GM18858 (cell line): ENCODE data around the gene PIAS4.
A peak's percentile ranks its signal among the peaks of the same experiment; 100 is the strongest.
"Not testable (repeated sequence)": the region's sequence is repeated elsewhere in the genome, so short reads cannot be mapped to it uniquely, and the experiment has no call there.

Experiments
- ATAC-seq: cut with Tn5 transposase; IDR thresholded peaks from one replicate; pipeline ENCODE4 v1.9.1; 2021; ENCODE audit not compliant: unreplicated experiment

Gene PIAS4

GRCh38 chr19:4007021-4007835 is at the start of gene PIAS4:
PIAS4 (plus strand) TSS chr19:4007736; CDS start chr19:4007761, 25 bp downstream.
- peak; percentile 75 for ATAC-seq

GRCh38 chr19:3958836-3959765 is 48.4 kb upstream of the PIAS4 start:
- ATAC-seq = no peak

- no peak for ATAC-seq
Observed at GRCh38 chr19:3959766-3960131, 47.8 kb upstream of the PIAS4 start.

- ATAC-seq = no peak
Observed at GRCh38 chr19:3961007-3961406, 46.5 kb upstream of the PIAS4 start.

GRCh38 chr19:3963458-3964255 is 43.9 kb upstream of the PIAS4 start:
- ATAC-seq = no peak

GRCh38 chr19:3964256-3965194 is 43.0 kb upstream of the PIAS4 start:
- ATAC-seq = no peak

GRCh38 chr19:3966051-3967017 is 41.2 kb upstream of the PIAS4 start:
- ATAC-seq = no peak

- not testable (repeated sequence) for ATAC-seq
Observed at GRCh38 chr19:3967983-3968382, 39.6 kb upstream of the PIAS4 start.

GRCh38 chr19:3968556-3969434 is 38.7 kb upstream of the PIAS4 start:
- no peak for ATAC-seq

GRCh38 chr19:3969435-3970312 is 37.9 kb upstream of the PIAS4 start:
- no peak for ATAC-seq

- ATAC-seq = no peak
Observed at GRCh38 chr19:3970313-3970807, 37.2 kb upstream of the PIAS4 start.

- ATAC-seq = peak; percentile 80
Observed at GRCh38 chr19:3970808-3971598, 36.5 kb upstream of the PIAS4 start, which contains the start of gene DAPK3. DAPK3 (minus strand) TSS chr19:3971099; CDS start chr19:3969735, 1,364 bp downstream.

- no peak for ATAC-seq
Observed at GRCh38 chr19:3975144-3975543, 32.4 kb upstream of the PIAS4 start.

GRCh38 chr19:3975637-3976087 is 31.9 kb upstream of the PIAS4 start:
- ATAC-seq = no peak

GRCh38 chr19:3976495-3977241 is 30.9 kb upstream of the PIAS4 start:
- no peak for ATAC-seq
